ENCODE results near the gene DNAJC27. TPM values are rescaled to one million over a fixed set of nuclear protein-coding genes. Genes with fewer than 3 reads are reported as not detected.

The DNAJC27 gene
- total RNA-seq, 1 experiment from 2014 or later: 5.1 TPM

GRCh38 chr2:24899361-24899910 is 72.3 kb downstream of the DNAJC27 start:
- no peak overlapping the region for H3K18ac ChIP-seq (ENCODE audit: insufficient read length, low read depth, low read length)

More at GRCh38 chr2:24899361-24899910, 72.3 kb downstream of the DNAJC27 start:
- H4K20me1 ChIP-seq (ENCODE audit: control insufficient read depth, insufficient read depth, insufficient read length): no peaks in the 10 kb centered on the region
- Mint-ChIP-seq H3K36me3 (ENCODE audit: insufficient read depth in 1 of 3, low read depth in 3 of 3) (peaks cover 50 to 58% (median 57%) of the 10 kb centered on the region in 3 experiments), H3K4me3 (no peak overlapping the region), H3K27ac (peak overlapping the region in 2 of 3 experiments; percentile 30 to 54; a peak in 2 of 7 replicates), H3K27me3 (ENCODE audit: low read depth) (no peaks in the 10 kb centered on the region), H3K4me1 (peaks cover 21 to 31% of the 10 kb centered on the region in 2 experiments), H3K9me3 (peaks cover 28 to 32% of the 10 kb centered on the region in 2 experiments)
- no peak overlapping the region for H3K4me2 ChIP-seq (ENCODE audit: insufficient read depth, insufficient read length, low read length)
- H3T11ph ChIP-seq (ENCODE audit: low read length): no peak overlapping the region
- H2BK120ac ChIP-seq (ENCODE audit: low read depth, low read length, poor library complexity, severe bottlenecking): no peak overlapping the region
- no peak overlapping the region for H2BK15ac ChIP-seq (ENCODE audit: low read depth, low read length)
- no peak overlapping the region for H3K56ac ChIP-seq (ENCODE audit: insufficient read length, low read depth, low read length)
- H3K79me2 ChIP-seq (ENCODE audit: insufficient read depth, low read length): no peaks in the 10 kb centered on the region
- H4K8ac ChIP-seq (replicated peaks; ENCODE audit: insufficient read length, low read depth, low read length): no peak overlapping the region
- H2BK20ac ChIP-seq (ENCODE audit: low read depth, low read length, poor library complexity, severe bottlenecking): no peak overlapping the region
- no peaks in the 10 kb centered on the region for H3K23me2 ChIP-seq (ENCODE audit: insufficient read length, low read depth, low read length, poor library complexity, severe bottlenecking)
- no peak for DNase-seq
- no peaks in the 10 kb centered on the region for H3K27me3 ChIP-seq (ENCODE audit: insufficient read depth, low read length)
- H3K4me1 ChIP-seq (ENCODE audit: insufficient read depth, low read length): no peaks in the 10 kb centered on the region; the same call in 1 of the 2 replicates
- no peak overlapping the region for H4K91ac ChIP-seq (ENCODE audit: insufficient read length, low read depth, low read length)
- no peak overlapping the region for H4K5ac ChIP-seq (ENCODE audit: insufficient read length, low read depth, low read length)
- no peak overlapping the region for H3K4ac ChIP-seq (ENCODE audit: low read depth, low read length)
- H2BK12ac ChIP-seq (ENCODE audit: insufficient read length, low read depth, low read length): no peak overlapping the region
- no peak overlapping the region for H2BK5ac ChIP-seq (ENCODE audit: insufficient read length, low read length)
- H3K9me3 ChIP-seq (ENCODE audit: control insufficient read depth, low read depth, low read length): peaks cover 4% of the 10 kb centered on the region
- no peak overlapping the region for H3K14ac ChIP-seq (ENCODE audit: insufficient read depth, low read length)
- H3K79me1 ChIP-seq (ENCODE audit: insufficient read depth, low read depth, low read length, poor library complexity, severe bottlenecking): no peaks in the 10 kb centered on the region
- no peak overlapping the region for H2AFZ ChIP-seq (ENCODE audit: low read length)
- no CpG with 5 or more reads among the region's 7 CpGs for WGBS (ENCODE audit: extremely low coverage, insufficient read length, low lambda C conversion rate)
- H3K27ac ChIP-seq (ENCODE audit: insufficient read length, low read depth, low read length): no peak overlapping the region
- no peak overlapping the region for H3K23ac ChIP-seq (ENCODE audit: insufficient read length, low read depth, low read length)
- TF ChIP-seq CTCF (conservative IDR thresholded peaks at IDR 0.05): no peak
- no peak overlapping the region for H2AK5ac ChIP-seq (ENCODE audit: insufficient read length, low read length)
- H3K9ac ChIP-seq (ENCODE audit: extremely low read depth, insufficient read length, low read length): no peak overlapping the region

Measured in H9 (cell line).